NCI-H146 treated with DMSO at 0.1 percent for 48 hours (cell line): ENCODE data around the gene MAGED4.
"Not testable (repeated sequence)": the region's sequence is repeated elsewhere in the genome, so short reads cannot be mapped to it uniquely, and the experiment has no call there.

Experiments used
- DNase-seq: peaks from one replicate; lab custom pipeline; 2025; ENCODE audit not compliant: unreplicated experiment; lab: John Stamatoyannopoulos, UW

Gene MAGED4, protein sequence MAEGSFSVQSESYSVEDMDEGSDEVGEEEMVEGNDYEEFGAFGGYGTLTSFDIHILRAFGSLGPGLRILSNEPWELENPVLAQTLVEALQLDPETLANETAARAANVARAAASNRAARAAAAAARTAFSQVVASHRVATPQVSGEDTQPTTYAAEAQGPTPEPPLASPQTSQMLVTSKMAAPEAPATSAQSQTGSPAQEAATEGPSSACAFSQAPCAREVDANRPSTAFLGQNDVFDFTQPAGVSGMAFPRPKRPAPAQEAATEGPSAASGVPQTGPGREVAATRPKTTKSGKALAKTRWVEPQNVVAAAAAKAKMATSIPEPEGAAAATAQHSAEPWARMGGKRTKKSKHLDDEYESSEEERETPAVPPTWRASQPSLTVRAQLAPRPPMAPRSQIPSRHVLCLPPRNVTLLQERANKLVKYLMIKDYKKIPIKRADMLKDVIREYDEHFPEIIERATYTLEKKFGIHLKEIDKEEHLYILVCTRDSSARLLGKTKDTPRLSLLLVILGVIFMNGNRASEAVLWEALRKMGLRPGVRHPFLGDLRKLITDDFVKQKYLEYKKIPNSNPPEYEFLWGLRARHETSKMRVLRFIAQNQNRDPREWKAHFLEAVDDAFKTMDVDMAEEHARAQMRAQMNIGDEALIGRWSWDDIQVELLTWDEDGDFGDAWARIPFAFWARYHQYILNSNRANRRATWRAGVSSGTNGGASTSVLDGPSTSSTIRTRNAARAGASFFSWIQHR

DNA sequence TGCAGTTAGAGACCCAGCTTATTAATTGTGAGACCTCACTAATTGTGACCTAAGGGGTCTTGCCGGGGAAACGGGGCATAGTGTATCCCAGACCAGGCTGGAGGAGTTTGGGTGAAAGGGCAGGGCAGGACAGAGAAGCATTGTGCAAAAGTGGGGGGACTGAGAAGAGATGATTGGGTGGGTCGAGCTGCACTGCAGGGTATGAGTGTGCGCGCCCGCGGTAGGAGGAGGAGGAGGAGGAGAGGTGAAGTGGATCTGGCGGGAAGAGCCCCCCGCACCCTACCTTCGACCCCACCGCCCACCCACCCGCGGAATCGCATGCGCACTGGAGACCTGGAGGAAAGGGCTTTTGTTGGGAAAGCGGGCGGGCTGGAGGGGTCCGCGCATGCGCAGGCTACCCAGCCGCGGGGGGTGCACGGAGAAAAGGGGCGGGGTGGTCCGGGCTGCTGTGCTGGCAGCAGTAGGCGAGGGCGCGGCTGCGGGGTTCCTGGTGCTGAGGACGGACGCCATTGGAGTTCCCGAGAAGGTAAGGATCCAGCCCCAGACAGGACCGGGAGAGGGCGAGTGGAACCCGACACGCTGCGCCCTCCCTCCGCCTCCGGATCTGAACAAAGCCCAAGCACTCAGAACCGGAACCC is at the start of gene MAGED4:
Gene MAGED4 (plus strand): TSS at position 449 of the 638 bp plus-strand sequence. CDS start 1,035 bp downstream, outside the sequence.
- not testable (repeated sequence) for DNase-seq

DNA sequence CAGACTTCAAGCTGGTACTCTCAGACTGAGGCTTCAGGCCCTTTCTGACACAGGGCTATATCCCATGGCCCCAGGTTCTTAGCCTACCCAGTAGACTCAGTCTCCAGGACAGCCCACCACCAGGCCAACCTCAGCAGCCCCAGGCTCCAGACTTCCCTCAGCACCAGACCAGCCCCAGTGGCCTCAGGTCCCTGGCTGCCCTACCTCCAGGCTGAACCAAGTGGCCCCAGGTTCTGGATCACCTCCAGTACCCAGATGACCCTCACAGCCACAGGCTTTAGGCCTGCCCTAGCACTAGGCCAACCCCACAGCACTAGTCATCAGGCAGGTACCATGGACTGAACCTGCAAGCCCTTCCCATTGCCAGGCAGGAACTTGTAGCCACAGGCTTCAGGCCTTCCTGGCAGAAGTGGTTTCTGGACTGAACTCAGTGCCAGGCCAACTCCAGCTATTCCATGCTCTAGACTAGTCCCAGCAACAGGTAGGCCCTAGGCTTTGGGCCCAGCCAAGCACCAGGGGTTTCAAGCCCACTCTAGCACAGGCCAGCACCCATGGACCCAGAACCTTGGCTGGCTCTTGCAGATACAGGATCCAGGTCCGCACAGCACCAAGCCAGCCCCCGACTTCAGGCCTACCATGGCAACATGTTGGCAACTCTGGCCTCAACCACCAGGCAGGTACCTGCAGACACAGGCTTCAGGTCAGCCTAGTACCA is 45.7 kb upstream of the MAGED4 start:
- no peak for DNase-seq

DNA sequence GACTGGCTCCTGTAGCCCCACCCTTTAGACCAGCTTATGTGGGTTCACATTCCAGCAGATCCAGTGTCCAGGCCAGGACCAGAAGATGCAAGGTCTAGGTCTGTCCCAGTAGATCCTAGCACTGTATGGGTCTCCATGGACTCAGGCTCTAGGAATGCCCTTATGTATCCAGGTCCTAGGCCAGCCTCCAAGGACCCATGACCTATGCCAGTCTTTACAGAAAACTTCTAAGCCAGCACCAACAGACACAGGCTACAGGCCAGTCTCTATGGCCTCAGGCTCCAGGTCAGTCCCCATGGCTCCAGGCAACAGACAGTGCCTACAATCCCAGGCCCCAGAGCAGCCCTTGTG is 45.2 kb upstream of the MAGED4 start:
- DNase-seq = no peak

DNA sequence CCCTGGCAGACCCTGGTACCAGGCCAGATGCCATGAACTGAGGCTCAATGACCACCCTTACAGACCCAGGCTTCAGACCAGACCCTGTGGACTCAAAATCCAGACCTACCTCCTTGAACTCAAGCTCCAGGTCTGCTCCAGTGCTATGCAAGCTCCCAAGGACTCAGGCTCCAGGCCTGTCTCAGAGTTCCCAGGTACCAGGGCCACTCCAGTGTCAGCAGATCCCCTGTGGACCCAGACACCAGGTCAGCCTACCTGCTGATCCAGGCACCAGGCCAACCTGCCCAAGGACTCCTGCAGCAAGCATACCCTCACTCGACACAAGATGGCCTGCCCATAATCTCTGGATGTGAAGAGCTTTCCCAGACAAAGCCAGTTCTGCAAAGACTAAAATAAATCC is 44.7 kb upstream of the MAGED4 start:
- no peak for DNase-seq

DNA sequence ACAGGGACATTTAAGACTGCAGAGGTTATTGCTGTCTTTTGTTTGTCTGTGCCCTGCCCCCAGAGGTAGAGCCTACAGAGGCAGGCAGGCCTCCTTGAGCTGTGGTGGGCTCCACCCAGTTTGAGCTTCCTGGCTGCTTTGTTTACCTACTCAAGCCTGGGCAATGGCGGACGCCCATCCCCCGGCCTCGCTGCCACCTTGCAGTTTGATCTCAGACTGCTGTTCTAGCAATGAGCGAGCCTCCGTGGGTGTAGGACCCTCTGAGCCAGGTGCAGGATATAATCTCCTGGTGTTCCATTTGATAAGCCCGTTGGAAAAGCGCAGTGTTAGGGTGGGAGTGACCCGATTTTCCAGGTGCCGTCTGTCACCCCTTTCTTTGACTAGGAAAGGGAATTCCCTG is 34.0 kb upstream of the MAGED4 start:
- DNase-seq = not testable (repeated sequence)

DNA sequence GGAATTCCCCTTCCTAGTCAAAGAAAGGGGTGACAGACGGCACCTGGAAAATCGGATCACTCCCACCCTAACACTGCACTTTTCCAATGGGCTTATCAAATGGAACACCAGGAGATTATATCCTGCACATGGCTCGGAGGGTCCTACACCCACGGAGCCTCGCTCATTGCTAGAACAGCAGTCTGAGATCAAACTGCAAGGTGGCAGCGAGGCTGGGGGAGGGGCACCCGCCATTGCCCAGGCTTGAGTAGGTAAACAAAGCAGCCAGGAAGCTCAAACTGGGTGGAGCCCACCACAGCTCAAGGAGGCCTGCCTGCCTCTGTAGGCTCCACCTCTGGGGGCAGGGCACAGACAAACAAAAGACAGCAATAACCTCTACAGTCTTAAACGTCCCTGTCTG is 24.5 kb upstream of the MAGED4 start:
- DNase-seq = not testable (repeated sequence)

DNA sequence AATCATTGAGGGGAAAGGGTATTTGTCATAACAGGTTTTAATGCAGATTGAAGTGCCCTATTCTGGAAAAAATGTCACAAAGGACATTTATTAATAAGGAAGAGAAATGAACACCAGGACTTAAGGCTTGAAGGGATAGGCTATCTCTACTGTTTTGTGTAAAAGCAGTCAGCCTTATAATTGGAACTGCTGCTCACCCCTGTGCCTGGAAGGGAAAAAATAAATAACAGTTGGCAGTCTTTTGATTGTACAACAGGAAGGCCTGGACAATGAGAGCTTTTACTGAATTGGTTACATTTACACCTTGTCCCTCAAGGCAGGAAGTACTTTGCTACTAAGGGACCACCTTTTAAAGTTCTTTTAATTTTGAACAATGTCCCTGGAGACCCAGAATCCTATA is 17.8 kb upstream of the MAGED4 start:
- peak; percentile 0 for DNase-seq

DNA sequence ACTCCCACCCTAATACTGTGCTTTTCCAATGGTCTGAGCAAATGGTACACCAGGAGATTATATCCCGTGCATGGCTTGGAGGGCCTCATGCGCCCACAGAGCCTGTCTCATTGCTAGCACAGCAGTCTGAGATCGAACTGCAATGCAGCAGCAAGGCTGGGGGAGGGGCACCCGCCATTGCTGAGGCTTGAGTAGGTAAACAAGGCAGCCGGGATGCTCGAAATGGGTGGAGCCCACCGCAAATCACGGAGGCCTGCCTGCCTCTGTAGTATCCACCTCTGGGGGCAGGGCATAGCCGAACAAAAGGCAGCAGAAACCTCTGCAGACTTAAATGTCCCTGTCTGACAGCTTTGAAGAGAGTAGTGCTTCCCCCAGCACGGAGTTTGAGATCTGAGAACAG is 13.6 kb upstream of the MAGED4 start:
- not testable (repeated sequence) for DNase-seq

DNA sequence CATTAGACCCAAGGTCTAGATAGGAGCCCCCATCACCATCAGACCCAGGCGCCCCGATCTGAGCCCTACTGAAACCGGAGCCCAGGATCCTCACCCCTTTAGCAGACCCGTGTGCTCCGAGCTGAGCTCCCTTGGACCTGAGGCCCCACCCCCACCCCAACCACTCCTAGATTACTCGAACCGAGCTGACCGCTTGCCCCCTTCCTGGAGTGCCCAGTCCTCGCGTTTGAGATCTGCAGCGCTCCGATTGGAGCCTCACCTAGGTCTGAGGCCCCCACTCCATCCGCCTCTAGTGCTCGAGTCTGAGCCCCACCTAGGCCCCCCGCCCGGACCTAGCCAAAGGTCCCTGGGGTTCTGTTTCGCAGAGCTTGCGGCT is 378 bp downstream of the MAGED4 start:
- not testable (repeated sequence) for DNase-seq

DNA sequence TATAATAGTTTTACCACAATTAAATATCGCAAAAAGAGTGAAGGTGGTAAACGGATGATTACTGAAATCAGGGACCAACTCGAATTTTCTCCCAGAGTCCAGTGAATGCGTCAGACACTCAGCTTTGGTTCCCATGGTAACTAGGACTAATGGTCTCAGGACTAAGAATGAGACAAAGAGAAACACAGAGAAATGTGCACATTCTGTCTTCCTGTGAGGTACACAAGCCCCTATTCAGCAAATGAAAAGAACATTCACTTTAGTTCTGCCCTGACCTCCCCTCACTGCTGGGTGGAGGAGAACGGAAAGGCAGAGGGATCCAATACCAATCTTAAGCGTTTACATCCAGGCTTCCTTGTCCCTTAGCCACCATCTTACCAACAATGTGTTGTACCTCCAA is 26.7 kb downstream of the MAGED4 start:
- DNase-seq = not testable (repeated sequence)

DNA sequence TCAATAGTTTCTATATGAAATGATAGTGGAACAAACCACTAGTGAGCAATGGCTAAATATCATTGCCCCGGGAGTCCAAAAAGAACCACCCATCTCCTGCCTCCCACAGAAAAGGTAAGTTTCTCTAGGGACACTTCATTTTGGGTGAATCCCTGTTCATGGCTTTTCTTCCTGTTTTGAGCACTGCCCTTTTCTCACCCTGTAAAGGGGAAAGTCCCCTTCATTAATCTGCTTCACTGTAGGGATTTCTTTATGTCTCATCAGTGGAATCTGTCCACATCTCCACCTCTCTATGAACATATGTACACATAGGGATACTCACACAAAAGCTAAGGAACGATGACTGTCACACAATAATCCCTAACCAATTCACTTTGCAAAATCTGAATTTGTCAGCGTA is 28.6 kb downstream of the MAGED4 start:
- no peak for DNase-seq

DNA sequence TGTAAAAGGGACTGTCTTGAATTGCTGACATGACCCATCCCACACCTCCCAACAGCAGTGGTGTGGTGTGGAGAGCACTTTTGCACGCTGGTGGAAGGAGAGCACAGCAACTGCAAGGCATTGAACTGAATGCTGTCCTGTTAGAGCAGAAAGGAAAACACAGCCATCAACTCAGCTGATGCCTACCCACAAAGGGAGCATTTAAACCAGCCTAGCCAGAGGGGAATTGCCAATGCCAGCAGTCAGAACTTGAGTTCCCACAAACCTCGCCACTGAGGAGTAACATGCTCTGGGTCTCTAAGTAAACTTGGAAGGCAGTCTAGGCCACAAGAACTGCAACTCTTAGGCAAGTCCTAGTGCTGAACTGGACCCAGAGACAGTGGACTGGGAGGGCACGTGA is 31.9 kb downstream of the MAGED4 start:
- no peak for DNase-seq

DNA sequence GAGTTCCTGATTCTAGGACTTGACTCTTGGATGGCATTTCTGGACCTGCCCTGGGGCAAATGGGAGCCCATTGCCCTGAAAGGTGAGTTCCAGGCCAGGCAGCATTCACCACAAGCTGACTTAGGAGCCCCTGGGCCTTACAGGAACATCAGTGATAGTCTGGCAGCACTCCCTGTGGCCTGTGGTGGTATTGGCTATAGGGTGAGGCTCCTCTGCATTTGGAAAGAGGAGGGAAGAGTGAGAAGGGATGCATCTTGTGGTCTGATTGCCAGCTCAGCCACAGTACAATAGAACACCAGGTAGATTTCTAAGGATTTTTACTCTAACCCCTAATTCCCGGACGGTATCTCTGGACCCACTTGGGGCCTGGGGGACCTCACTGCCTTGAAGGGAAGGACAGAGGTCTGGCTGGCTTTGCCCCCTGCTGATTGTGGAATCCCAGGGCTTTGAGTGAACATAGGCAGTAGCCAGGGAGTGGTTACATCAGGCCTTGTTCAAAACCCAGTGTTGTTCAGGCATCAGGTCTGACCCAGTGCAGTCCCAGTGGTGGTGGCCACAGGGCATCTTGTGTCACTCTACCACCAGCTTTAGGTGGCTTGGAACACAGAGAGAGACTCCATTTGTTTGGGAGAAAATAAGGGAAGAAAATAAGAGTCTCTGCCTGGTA is 32.9 kb downstream of the MAGED4 start:
- DNase-seq = no peak

DNA sequence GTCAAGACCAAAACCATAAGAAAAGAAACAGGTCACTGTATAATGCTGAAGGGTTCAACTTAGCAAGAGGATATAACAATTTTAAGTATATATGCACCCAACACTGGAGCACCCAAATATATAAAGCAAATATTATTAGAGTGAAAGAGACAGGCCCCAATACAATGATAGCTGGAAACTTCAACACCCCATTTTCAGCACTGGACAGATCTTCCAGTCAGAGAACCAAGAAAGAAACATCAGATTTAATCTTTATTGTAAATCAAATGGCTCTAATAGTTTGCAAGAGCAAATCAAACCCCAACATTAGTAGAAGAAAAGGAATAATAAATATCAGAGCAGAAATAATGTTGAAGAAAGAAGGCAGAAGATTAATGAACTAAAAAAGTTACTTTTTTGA is 36.2 kb downstream of the MAGED4 start:
- DNase-seq = no peak
